ENCODE measurements around the gene ERH. TPM values are rescaled to one million over a fixed set of nuclear protein-coding genes. Genes with fewer than 3 reads are reported as not detected.

The ERH gene
- total RNA-seq, 4 donors from 2014 or later, result 46.7 to 49.2 (median 48.1) TPM

Other genes starting within 250 kb of the ERH start
- gene DCAF5, start 245.2 kb downstream of the ERH start, total RNA-seq, result 10 to 100 TPM; 45.9 to 96.6 (median 66.8) TPM
- 10 to 100 TPM; 13.7 to 19.7 (median 16.5) TPM for gene EXD2, start 206.8 kb downstream of the ERH start, total RNA-seq
- gene GALNT16, start 138.1 kb downstream of the ERH start, total RNA-seq, result 1 to 10 TPM in 2 of 4 donors, under 1 TPM in 2; 0.15 to 2.7 (median 1.7) TPM
- 10 to 100 TPM; 20.6 to 23.2 (median 21.8) TPM for gene SLC39A9, start 393 bp upstream of the ERH start, total RNA-seq
- under 1 TPM in 2 of 4 donors, not detected in 2; 0.04 to 0.10 TPM for gene PLEKHD1, start 86.4 kb upstream of the ERH start, total RNA-seq
- gene CCDC177, start 176.6 kb upstream of the ERH start, total RNA-seq, result not detected
- gene SUSD6, start 213.3 kb upstream of the ERH start, total RNA-seq, result 10 to 100 TPM; 11.9 to 26.3 (median 16.2) TPM

All from gastrocnemius medialis (tissue), 4 donors.